CD4-positive, alpha-beta T cell (primary cell): ENCODE data around the gene SH3RF3. TPM values are rescaled to one million over a fixed set of nuclear protein-coding genes. Genes with fewer than 3 reads are reported as not detected.

ENCODE experiments used
- ATAC-seq: fragments of 200-7000 bp; cut with Tn5 transposase; one replicate; pipeline ENCODE4 v1.10.0; 2022; ENCODE audit warnings: mild to moderate bottlenecking; ENCODE audit not compliant: poor library complexity
- CTCF ChIA-PET: fragments of 350-600 bp; sonication (Branson Sonifier 250); formaldehyde crosslinking; loops from one replicate; lab custom pipeline; 2021; ENCODE audit warnings: antibody characterized with exemption, inconsistent platforms; lab: Charles Lee
- POLR2A ChIA-PET: fragments of 350-600 bp; sonication (Branson Sonifier 250); formaldehyde crosslinking; loops from one replicate; lab custom pipeline; 2021; ENCODE audit warnings: antibody characterized with exemption, inconsistent platforms; lab: Charles Lee
- DNase-seq, 14 experiments: peaks; one replicate each; pipeline ENCODE4 v3.0.0-alpha.2; 2013 to 2020; ENCODE audit warnings: mixed read lengths in 2 of 14
- H3K27ac ChIP-seq, 2 donors: one replicate each; pipeline versions ENCODE4 v1.5.1 to v1.7.0; 2013; ENCODE audit warnings: low read length in 2 of 2, low read depth in 1 of 2, mild to moderate bottlenecking in 1 of 2
- H3K27me3 ChIP-seq, 2 experiments: 1 replicate in 1 of 2; 2 replicates in 1 of 2; pipeline versions ENCODE4 v1.6.1 to v1.7.0; 2013; ENCODE audit warnings: low read length in 2 of 2, control low read depth in 1 of 2, mild to moderate bottlenecking in 1 of 2, moderate library complexity in 1 of 2; ENCODE audit not compliant: insufficient read depth in 2 of 2, control insufficient read depth in 1 of 2
- H3K36me3 ChIP-seq: one replicate; pipeline ENCODE4 v1.6.1; 2013; ENCODE audit warnings: low read length, control low read depth; ENCODE audit not compliant: insufficient read depth
- H3K4me1 ChIP-seq: one replicate; pipeline ENCODE4 v1.6.1; 2013; ENCODE audit warnings: low read length, control low read depth; ENCODE audit not compliant: insufficient read depth
- H3K4me3 ChIP-seq: one replicate; pipeline ENCODE4 v1.5.1; 2013; ENCODE audit warnings: mild to moderate bottlenecking, low read length, moderate library complexity
- H3K9me3 ChIP-seq, 2 experiments: 1 replicate in 1 of 2; 2 replicates in 1 of 2; pipeline versions ENCODE4 v1.6.1 to v1.7.0; 2013; ENCODE audit warnings: low read length in 2 of 2, mild to moderate bottlenecking in 2 of 2, control low read depth in 1 of 2, moderate library complexity in 1 of 2; ENCODE audit not compliant: control insufficient read depth in 1 of 2, insufficient read depth in 1 of 2
- H3K27ac Mint-ChIP-seq: one replicate; pipeline ENCODE4 v1.8.0; 2020; ENCODE audit warnings: mixed read lengths
- H3K27me3 Mint-ChIP-seq: one replicate; pipeline ENCODE4 v1.8.0; 2021; ENCODE audit warnings: mixed read lengths
- H3K36me3 Mint-ChIP-seq: one replicate; pipeline ENCODE4 v1.8.0; 2021; ENCODE audit warnings: low read depth, mixed read lengths
- H3K4me1 Mint-ChIP-seq: one replicate; pipeline ENCODE4 v1.8.0; 2021; ENCODE audit warnings: low read depth, mixed read lengths
- H3K4me3 Mint-ChIP-seq: one replicate; pipeline ENCODE4 v1.8.0; 2020; ENCODE audit warnings: mild to moderate bottlenecking, mixed read lengths
- H3K9me3 Mint-ChIP-seq: one replicate; pipeline ENCODE4 v1.8.0; 2020; ENCODE audit warnings: mixed read lengths
- CTCF ChIP-seq: fragments of 200-600 bp; IDR thresholded peaks from one replicate; pipeline ENCODE4 v1.8.0; 2022; ENCODE audit warnings: antibody characterized with exemption, mild to moderate bottlenecking
- intact Hi-C, 2 experiments: fragments of 100-400 bp; cut with DNase I in 1 of 2; cut with micrococcal nuclease in 1 of 2; formaldehyde crosslinking; loops; one replicate each; pipeline versions ENCODE4 v1.15.1 to v1.9.0; 2023 to 2025; cut with DNase I, micrococcal nuclease
- total RNA-seq, 174 experiments: library from RNA in 2 of 174; stranded (reverse) in 2 of 174; gene quantifications; one replicate each; pipeline ENCODE4 v1.2.3 and lab custom pipeline; 2021 to 2026

SH3RF3 gene
- total RNA-seq, 2 experiments from 2014 or later, result 5.2 to 5.9 TPM

GRCh38 chr2:109178968-109179367 lies 50.0 kb downstream of the SH3RF3 start:
- H3K4me1 ChIP-seq, result peaks cover 5% of the 10 kb centered on the region
- CTCF ChIA-PET, result no interaction called here
- no peak for TF ChIP-seq CTCF
- no peak for ATAC-seq
- H3K27me3 ChIP-seq, result peaks cover 0 to 1% of the 10 kb centered on the region in 2 experiments
- Mint-ChIP-seq H3K4me1 (peaks cover 20% of the 10 kb centered on the region), H3K4me3 (no peak overlapping the region), H3K27ac (no peak overlapping the region), H3K9me3 (peaks cover 15% of the 10 kb centered on the region), H3K36me3 (peaks cover 20% of the 10 kb centered on the region), H3K27me3 (no peaks in the 10 kb centered on the region)
- intact Hi-C loops, result no loop called here
- H3K4me3 ChIP-seq, result no peak overlapping the region
- peaks cover 10 to 14% of the 10 kb centered on the region in 2 experiments for H3K9me3 ChIP-seq
- POLR2A ChIA-PET, result no interaction called here
- no peaks in the 10 kb centered on the region for H3K36me3 ChIP-seq
- no peak for DNase-seq
- H3K27ac ChIP-seq, result no peak overlapping the region

GRCh38 chr2:109180786-109181185 lies 51.8 kb downstream of the SH3RF3 start:
- ChIA-PET CTCF (no interaction called here), POLR2A (no interaction called here)
- H3K4me1 Mint-ChIP-seq, result peaks cover 16% of the 10 kb centered on the region
- ATAC-seq, result no peak
- Histone ChIP-seq H3K4me3 (no peak overlapping the region), H3K9me3 (peaks cover 4 to 11% of the 10 kb centered on the region in 2 experiments), H3K27ac (no peak overlapping the region), H3K36me3 (no peaks in the 10 kb centered on the region), H3K4me1 (no peaks in the 10 kb centered on the region), H3K27me3 (no peaks in the 10 kb centered on the region)
- peaks cover 20% of the 10 kb centered on the region for H3K36me3 Mint-ChIP-seq
- TF ChIP-seq CTCF, result no peak
- no peak overlapping the region for H3K4me3 Mint-ChIP-seq
- no peak overlapping the region for H3K27ac Mint-ChIP-seq
- intact Hi-C loops, result no loop called here
- DNase-seq, result no peak
- peaks cover 15% of the 10 kb centered on the region for H3K9me3 Mint-ChIP-seq
- H3K27me3 Mint-ChIP-seq, result no peaks in the 10 kb centered on the region

GRCh38 chr2:109182426-109182825 lies 53.4 kb downstream of the SH3RF3 start:
- ChIA-PET CTCF (no interaction called here), POLR2A (no interaction called here)
- DNase-seq (no peak), ATAC-seq (no peak)
- Mint-ChIP-seq H3K9me3 (peaks cover 15% of the 10 kb centered on the region), H3K4me3 (no peak overlapping the region), H3K4me1 (peaks cover 16% of the 10 kb centered on the region), H3K27ac (no peak overlapping the region), H3K27me3 (no peaks in the 10 kb centered on the region), H3K36me3 (peaks cover 20% of the 10 kb centered on the region)
- H3K4me1 ChIP-seq, result no peaks in the 10 kb centered on the region
- H3K27ac ChIP-seq, result no peak overlapping the region
- no peaks in the 10 kb centered on the region for H3K36me3 ChIP-seq
- H3K27me3 ChIP-seq, result no peaks in the 10 kb centered on the region
- TF ChIP-seq CTCF, result no peak
- no peak overlapping the region for H3K4me3 ChIP-seq
- intact Hi-C loops, result no loop called here
- H3K9me3 ChIP-seq, result peaks cover 4 to 11% of the 10 kb centered on the region in 2 experiments
